ENCODE results near the gene TXNDC16. TPM values are rescaled to one million over a fixed set of nuclear protein-coding genes. Genes with fewer than 3 reads are reported as not detected.
"Not testable (repeated sequence)": the region's sequence is repeated elsewhere in the genome, so short reads cannot be mapped to it uniquely, and the experiment has no call there.

TXNDC16 gene
- total RNA-seq, 4 donors from 2014 or later = 3.7 to 14.1 (median 7.4) TPM

DNA sequence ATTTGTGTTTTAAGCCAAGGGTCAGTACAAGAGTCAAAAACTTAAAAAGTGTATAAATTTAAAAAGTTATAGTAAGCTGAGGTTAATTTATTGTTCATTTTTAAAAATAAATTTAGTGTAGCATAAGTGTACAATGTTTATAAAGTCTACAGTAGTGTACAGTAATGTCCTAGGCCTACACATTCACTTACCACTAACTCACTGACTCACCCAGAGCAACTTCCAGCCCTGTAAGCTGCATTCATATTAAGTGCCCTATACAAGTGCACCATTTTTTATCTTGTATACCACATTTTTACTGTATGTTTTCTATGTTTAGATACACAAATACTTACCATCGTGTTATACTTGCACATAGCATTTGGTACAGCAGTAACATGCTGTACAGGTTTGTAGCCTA is 38.0 kb upstream of the TXNDC16 start:
- no peak for DNase-seq
- Histone ChIP-seq H3K27ac (no peak overlapping the region), H3K9me3 (no peaks in the 10 kb centered on the region), H3K4me3 (replicated peaks in 1 of 3) (no peak overlapping the region), H3K4me1 (no peaks in the 10 kb centered on the region), H3K36me3 (no peaks in the 10 kb centered on the region), H3K27me3 (no peaks in the 10 kb centered on the region)
- intact Hi-C loops (cut with DNase I) = no loop called here
- 89 to 93% methylated on average over 1 of the region's 1 CpG for WGBS, 2 donors
- TF ChIP-seq CTCF (IDR thresholded peaks at IDR 0.05) (no peak), POLR2A (IDR thresholded peaks at IDR 0.05) (no peak)

- intact Hi-C loops (cut with DNase I) = no loop called here
- Histone ChIP-seq H3K27ac (no peak overlapping the region), H3K4me1 (no peaks in the 10 kb centered on the region), H3K9me3 (no peaks in the 10 kb centered on the region), H3K36me3 (no peaks in the 10 kb centered on the region), H3K4me3 (replicated peaks in 1 of 3) (no peak overlapping the region), H3K27me3 (no peaks in the 10 kb centered on the region)
- 84 to 87% methylated on average over 4 of the region's 4 CpGs for WGBS, 2 donors
- no peak for DNase-seq
- TF ChIP-seq CTCF (IDR thresholded peaks at IDR 0.05) = no peak
- TF ChIP-seq POLR2A (IDR thresholded peaks at IDR 0.05) = no peak
These were observed 37.3 kb upstream of the TXNDC16 start for GRCh38 chr14:52589646-52590045.

GRCh38 chr14:52583544-52583943 is 31.2 kb upstream of the TXNDC16 start:
- no peak for DNase-seq
- Histone ChIP-seq H3K4me1 (no peaks in the 10 kb centered on the region), H3K4me3 (replicated peaks in 1 of 3) (no peak overlapping the region), H3K9me3 (no peaks in the 10 kb centered on the region), H3K27me3 (no peaks in the 10 kb centered on the region), H3K27ac (no peak overlapping the region), H3K36me3 (no peaks in the 10 kb centered on the region)
- intact Hi-C loops (cut with DNase I) = no loop called here
- no peak for TF ChIP-seq CTCF (IDR thresholded peaks at IDR 0.05)
- no peak for TF ChIP-seq POLR2A (IDR thresholded peaks at IDR 0.05)

DNA sequence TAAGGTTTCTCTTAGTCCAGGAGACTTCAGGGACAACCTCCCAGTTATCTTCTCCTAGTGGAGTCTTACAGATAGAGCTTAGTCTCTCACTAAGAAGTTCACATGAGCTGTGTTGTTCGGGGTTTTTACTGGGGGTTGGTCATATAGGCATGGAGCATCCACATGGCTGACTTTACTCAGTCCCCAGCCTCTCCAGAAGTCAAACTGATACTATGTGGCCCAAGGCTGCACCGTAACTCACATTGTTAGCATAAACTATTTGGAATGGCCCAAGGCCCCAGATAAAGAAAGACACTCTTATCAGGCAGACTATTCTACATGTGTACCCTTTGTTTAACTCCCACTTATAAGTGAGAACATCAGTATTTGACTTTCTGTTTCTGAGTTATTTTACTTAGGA is 23.6 kb upstream of the TXNDC16 start:
- TF ChIP-seq POLR2A (IDR thresholded peaks at IDR 0.05) = no peak
- TF ChIP-seq CTCF (IDR thresholded peaks at IDR 0.05) = no peak
- 96% methylated on average over 2 of the region's 2 CpGs for WGBS, 2 donors
- no peak overlapping the region for H3K4me3 ChIP-seq (replicated peaks in 1 of 3)
- no peaks in the 10 kb centered on the region for H3K36me3 ChIP-seq
- H3K27me3 ChIP-seq = no peaks in the 10 kb centered on the region
- no peaks in the 10 kb centered on the region for H3K9me3 ChIP-seq
- no peaks in the 10 kb centered on the region for H3K4me1 ChIP-seq
- H3K27ac ChIP-seq = no peak overlapping the region
- intact Hi-C loops (cut with DNase I) = no loop called here
- DNase-seq = no peak

DNA sequence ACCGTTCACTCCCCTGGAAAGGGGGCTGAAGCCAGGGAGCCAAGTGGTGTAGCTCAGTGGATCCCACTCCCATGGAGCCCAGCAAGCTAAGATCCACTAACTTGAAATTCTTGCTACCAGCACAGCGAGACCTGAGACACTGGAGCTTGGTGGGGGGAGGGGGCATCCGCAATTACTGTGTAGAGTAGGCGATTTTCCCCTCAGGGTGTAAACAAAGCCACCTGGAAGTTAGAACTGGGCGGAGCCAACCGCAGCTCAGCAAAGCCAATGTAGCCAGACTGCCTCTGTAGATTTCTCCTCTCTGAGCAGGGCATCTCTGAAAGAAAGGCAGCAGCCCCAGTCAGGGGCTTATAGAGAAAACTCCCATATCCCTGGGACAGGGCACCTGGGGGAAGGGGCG is 16.1 kb upstream of the TXNDC16 start:
- intact Hi-C loops (cut with DNase I); H3K36me3 ChIP-seq; H3K4me1 ChIP-seq; DNase-seq; H3K27me3 ChIP-seq; H3K27ac ChIP-seq; H3K9me3 ChIP-seq; H3K4me3 ChIP-seq (replicated peaks in 1 of 3): not testable (repeated sequence)
- WGBS, 2 donors = 94% methylated on average over 7 of the region's 7 CpGs

DNA sequence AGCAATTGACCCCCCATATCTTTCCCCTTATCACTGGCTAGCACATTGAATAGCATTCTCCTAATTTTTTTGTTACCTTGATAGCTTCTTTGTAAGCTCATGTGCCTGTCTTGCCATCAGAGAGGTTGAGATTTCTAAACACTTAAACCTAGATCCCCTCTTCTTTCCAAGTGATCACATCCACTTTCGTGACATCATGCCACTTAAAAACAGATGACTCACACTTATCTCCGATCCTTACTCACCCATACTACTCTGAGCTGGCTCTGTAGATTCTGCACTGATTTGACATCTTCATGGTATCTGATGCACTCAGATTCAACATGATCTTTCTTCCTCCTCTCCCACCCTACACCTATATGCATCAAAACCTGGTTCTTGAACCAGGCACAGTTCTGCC is 10.8 kb upstream of the TXNDC16 start:
- no peaks in the 10 kb centered on the region for H3K36me3 ChIP-seq
- DNase-seq = no peak
- H3K9me3 ChIP-seq = no peaks in the 10 kb centered on the region
- H3K4me1 ChIP-seq = no peaks in the 10 kb centered on the region
- H3K4me3 ChIP-seq (replicated peaks in 1 of 3) = no peak overlapping the region
- intact Hi-C loops (cut with DNase I) = no loop called here
- no peak overlapping the region for H3K27ac ChIP-seq
- no peaks in the 10 kb centered on the region for H3K27me3 ChIP-seq
- 73 to 77% methylated on average over 2 of the region's 2 CpGs for WGBS, 2 donors
- TF ChIP-seq POLR2A (IDR thresholded peaks at IDR 0.05) = no peak
- no peak for TF ChIP-seq CTCF (IDR thresholded peaks at IDR 0.05)
